HG03064 (cell line): ENCODE results near the gene PRKAR1B.

ENCODE experiments used
- ATAC-seq: cut with Tn5 transposase; IDR thresholded peaks from one replicate; pipeline ENCODE4 v1.9.1; 2021; ENCODE audit warnings: low read depth; ENCODE audit not compliant: unreplicated experiment

Gene PRKAR1B

DNA sequence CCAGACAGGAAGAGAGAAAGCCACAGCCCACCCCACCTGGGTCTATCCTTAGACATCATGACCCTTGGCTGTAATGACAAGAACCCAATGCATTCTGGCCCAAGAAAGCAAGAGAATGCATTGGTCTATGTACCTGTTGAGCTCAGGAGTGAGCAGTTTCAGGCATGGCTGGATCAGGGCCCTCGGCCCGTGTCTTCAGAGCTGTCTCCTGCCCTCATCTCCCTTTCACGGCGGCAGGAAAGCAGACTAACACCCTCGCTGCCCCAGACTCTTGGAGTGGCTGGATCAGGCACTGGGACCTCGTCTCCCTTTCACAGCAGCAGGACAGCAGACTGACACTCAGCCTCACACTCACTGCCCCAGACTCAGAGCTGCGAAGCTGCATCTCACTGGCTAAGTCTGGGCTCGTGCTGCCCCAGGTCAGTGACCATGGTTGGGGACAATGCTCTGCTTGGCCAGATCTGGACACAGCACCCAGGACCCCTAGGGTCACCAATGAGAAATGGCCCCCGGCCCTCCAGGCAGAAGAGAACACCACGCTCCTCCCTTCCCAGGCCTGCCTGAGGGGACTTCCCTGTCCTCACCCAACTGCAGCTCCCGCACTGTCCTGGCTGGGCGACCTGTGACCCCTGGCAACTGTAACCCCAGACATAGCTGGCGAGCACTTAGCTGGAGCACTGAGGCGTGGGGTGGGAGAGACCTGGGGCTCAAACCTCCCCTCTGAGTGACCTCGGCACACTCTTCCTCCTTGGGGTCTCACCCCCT is 194.5 kb downstream of the PRKAR1B start:
- no peak for ATAC-seq

DNA sequence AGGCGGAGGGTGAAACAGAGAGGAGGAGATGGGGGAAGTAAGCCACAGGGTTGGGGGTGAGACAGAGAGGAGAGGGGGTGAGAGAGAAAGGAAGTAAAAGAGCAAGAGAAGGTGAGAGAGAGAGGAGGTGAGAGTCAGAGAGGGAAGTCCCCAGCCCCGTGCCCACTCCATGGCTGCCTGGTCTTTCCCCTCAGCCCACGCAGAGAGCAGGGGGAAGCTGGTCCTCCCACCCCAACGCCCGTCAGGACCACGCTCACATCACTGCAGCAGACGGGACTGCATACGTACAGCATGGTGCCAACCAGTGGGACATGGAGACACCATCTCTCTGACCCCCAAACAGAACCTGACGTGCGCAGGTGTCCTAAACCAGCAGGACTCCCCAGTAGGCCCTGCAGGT is 195.3 kb downstream of the PRKAR1B start:
- ATAC-seq, result no peak

DNA sequence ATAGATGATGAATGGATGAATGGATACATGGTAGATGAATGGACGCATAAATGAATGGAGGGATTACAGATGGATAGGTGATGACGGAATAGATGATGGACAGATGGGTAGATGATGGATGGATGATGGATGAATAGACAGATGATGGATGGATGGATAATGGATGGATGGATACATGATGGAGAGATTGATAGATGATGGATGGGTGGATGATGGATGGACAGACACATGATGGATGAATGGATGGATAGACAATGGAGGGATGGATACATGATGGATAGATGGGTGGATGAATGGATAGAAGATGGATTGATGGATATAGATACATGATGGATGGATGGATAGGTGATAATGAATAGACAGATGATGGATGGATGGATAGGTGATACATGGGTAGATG is 198.6 kb downstream of the PRKAR1B start:
- ATAC-seq, result no peak

DNA sequence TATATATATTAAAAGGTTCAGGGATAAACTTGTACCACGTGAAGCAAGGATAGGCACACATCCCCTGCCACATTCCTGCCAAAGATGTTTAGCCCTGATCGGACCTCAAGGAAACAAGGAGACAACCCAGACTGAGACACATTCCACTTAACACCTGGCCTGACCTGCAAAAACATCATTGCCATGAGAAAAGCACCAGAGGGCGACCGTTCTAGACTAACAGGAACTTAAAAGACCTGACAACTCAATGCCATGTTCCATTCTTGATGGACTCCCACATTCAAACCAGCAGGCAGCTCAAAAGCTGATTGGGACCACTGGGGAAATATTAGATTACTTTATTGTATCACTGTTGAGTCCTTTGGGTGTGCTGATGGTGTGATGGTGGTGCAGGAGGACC is 199.4 kb downstream of the PRKAR1B start:
- no peak for ATAC-seq

DNA sequence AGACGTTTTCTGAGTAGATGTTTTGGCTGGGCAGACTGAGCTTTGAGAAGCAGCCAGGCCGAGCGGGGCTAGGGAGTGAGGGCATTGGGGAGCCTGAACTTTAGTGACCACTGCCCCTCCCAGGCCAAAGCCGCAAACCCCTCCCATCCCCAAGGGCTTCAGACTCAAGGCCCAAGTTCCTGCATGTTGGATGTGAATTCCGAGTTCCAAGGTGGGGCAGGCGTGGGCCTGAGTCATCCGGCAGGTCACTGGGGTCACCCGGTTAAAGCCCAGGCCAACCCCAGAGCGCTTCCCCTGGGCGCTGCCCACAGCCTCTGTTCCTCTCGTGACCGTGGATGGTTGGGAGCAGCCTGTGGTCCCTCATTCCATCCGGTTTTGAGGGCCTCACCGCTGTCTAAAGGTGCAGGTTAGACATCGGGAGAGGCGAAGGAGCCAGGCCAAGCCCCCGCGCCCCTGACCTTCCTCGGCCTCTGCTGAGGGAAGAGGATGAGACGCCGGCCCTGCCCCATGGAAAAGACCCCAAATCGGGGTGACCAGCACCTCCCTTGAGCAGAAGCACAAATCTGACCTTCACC is 200.5 kb downstream of the PRKAR1B start:
- no peak for ATAC-seq

DNA sequence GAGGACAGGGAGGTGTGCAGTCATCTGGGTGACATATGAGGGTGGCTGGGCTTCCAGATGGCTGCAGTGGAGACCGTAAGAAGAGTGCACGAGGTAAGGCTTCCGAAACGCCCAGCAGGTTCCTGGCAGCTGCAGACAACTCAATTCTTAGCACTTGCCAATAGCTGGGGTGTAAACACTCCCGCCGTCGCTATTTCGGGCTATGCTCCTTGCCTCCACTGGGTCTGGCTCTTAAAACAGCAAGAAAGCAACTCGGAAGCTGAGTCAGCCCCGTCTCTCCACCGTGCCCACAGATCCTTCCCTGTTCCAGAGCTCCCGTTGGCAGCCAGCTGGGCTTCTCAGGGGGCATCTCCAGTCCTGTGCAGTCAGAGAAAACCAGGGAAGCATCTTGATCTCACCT is 201.3 kb downstream of the PRKAR1B start:
- ATAC-seq, result no peak

DNA sequence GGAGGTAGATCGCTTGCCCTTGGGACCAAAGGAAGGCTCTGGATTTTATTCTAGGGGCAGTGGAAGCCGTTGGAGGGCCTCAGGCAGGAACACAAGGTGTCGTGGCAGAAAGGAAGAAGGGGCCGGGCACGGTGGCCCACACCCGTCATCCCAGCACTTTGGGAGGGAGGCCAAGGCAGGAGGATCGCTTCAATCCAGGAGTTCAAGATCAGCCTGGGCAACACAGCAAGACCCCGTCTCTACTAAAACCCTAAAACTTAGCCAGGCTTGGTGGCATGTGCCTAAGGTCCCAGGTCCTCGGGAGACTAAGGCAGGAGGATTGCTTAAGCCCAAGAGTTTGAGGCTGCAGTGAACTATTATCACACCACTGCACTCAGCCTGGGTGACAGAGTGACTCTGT is 202.3 kb downstream of the PRKAR1B start:
- ATAC-seq, result no peak

DNA sequence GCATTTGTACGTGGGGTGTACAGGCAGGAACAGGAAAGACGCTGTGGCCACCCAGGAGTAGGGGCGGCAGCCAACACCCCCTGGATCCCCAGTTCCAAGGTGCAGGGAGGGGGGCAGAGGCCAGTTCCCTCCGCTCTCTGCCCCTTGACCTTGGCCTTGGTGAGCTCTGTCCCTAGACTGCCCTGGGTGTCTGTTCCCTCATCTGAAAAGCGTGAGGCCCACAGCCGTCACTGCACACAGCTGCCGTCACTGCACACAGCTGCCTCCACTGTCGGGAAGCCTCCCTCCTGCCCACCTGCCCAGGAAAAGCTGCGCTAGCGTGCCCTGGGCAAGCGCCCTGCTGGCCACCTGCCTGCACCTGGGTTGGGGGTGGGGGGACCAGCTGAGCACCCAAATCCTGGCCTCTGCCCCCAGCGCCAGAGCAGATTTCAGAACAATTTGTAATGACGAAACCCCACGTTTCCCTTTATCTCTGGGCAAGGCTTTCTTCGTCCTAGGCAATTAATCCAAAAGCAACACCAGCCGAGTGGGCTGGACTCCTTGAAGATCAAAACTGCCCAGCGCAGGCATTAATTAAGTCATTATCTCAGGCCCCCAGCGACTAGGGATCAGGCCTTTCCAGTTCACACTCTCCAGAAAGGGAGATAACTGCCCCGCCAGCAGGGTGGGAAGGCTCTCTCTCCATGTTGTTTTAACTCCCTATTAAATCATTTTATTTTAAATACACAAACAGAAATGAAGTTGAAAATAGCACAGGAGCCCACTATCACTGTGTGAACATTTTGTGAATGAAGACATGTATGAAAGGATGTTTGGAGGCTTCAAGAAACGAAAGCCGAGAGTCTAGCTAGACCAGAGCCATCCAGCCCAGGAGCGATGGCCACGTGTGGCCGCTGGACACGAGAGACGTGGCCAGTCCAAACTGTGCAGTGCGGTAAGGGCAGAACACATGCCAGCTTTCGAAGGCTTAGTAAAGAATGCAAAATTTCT is 203.4 kb downstream of the PRKAR1B start:
- no peak for ATAC-seq

DNA sequence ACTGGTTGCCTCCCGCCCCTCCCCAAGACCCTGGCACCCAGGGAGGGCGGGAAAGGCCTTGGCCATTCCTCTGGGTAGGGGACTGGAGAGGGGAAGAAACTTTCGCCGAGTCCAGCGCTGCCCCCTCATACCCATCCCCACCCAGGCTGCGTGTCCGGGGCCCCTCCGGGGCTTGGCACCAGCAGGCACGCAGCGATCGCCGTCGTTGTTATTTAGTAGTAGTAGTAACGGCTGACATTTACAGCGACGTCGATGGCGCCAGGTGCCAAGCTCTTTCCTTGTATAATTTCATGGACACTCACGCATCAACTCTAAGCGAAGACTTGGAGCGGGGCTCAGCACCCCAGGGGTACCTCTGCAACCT is 204.1 kb downstream of the PRKAR1B start:
- no peak for ATAC-seq

DNA sequence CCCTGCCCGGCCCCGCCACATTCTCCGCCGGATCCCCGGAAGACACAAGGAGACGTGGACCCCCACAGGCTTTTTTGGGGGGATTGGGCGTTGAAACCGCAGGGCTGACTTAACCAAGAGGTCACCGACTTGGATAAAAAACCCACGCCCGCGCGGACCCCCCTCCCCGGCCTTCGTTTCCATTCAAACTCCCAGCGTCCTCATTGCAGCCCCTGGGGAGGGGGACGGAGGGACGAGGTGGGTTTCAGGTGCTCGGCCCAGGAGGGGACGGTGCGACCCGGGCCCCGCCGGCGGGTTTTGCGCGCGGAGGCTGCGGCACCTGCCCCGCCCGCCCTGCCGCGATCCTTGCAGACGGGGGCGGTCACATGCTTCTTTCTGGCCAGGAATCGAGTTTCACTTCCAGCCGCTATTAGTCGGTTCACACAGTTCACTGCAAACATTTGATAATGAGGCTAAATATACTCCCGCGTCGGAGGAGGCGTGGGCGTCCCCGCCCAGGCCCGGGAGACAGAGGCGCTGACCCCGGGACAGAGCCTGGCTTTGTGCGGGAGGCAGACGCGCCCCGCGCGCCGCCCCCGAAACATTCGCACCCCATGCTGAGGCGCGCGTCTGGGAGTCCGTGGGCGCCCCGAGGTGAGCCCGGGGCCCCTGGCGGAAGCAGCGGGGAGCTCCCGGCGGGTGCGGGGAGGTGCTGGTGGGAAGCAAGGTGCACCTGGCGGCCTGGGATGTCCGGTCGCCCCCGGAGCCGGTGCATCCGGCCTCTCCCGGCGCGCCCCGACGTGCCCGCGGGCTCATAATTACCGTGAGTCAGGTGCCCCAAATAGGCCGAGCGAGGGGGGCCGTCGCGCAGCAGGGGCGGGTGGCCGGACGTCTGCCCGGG is 204.8 kb downstream of the PRKAR1B start:
- no peak for ATAC-seq

DNA sequence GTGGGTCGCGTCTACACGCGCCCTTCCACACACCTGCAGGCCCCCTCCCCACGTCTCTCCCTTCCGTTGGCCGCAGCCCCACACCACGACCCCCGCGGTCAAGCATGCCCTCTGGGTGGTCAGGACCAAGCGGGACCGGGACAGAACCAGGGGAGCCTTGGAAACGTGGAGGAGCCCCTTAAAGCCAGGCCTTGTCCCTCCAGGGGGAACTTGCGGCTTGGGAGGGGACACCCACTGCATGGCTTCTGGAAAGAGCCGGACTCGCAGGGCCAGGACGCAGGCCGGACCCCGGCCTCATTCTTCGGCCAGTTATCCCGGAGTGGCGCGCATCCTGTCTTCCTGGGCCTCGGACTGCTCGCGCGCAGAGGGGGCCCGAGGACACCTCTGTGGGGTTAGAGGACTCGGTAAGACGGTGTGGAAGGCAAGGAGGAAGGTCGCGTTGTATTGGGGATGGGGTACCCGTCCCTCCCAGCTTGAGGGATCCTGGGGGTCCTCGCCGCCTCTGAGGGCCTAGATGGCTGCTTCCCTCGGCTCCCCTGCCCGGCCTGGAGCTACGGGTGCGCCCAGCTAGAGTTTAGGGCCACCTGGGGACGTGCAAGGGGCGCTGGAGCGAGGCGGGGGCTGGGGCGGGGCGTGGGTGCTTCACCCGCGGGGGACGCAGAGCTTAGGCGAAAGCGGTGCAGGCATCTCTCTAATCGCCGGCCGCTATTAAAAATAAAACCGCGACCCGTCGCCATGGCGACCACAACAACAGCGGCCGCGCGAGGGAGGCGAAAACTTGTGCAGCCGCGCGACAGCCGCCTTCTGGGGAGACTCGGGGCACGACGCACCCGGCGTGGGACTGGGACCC is 205.6 kb downstream of the PRKAR1B start:
- ATAC-seq, result no peak

DNA sequence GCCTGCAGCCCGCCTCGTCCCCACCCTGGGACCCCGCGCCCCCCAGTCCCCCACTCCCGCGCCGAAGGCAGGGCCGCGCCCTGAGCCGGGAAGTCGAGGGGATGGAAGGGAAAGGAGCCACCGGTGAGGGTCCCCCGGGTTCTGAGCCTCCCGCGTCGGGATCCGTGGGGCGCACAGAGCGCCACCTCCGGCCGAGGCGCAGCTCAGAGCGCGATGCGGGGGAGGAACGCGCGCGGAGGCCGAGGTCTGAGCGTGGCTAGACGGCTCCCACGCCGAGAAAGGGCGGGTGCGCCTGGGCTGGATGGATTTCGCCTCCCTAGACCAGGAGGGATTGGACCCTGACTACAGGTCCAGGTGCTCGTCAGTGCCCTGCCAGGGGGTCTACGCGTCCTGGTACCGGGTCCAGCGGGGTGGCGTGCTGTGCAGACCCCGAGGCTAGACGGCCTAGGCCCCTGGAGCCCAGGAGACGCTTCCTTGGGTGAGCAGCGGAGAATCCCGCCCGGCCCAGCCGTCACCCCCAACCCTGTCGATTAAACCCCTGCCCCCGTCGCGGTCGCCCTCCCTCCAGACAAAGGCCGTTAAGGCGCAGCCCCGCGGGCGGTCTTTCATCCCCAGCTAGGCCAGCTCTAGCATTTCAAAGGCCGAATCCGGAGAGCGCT is 206.4 kb downstream of the PRKAR1B start:
- ATAC-seq, result no peak

DNA sequence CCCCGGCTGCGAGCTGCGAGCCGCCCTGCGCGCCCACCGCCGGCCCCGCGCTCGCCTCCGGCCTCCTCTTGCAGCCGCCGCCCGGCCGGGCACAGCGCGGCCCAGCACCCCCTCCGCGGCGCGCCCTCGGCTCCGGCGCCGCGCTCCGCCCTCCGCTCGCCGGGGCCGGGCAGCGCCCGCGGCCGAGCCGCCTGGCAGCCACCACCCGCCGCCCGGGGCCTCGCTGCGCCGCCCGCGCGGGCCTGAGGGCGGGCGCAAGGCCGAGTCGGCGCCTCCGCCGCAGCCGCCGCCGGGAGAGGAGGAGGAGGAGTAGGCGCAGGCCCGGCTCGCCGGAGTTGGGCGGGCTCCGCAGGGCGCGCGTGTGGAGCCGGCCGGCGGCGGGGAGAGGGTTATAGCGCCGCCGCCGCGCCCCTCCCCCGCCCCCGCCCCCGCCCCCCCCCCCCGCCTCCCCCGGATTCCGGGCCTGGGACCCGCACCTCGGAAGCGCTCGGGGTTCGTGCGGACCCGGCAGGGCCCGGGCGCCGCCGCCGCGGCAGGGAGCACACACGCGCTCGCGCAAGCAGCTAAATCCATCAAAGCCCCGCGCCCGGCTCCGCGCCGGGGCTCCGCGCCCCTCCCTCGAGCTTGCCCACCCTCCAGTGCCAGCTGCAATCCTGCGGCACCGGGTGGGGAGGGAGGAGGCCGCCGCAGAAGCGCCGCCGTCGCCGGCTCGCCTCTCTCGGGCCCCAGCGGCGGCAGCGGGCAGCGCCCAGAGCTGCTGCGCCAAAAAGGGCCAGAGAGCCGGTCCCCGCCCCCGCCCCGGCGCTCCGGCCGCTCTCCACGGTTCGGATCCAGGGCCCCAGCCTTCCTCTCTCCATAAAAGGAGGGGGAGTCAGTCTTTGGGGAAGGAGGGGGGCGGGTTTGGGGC is 207.3 kb downstream of the PRKAR1B start, which contains the start of gene PDGFA:
Gene PDGFA, minus strand, starts transcription at position 363 of the 907 bp plus-strand sequence. CDS start 845 bp downstream, outside the sequence.
- no peak for ATAC-seq

DNA sequence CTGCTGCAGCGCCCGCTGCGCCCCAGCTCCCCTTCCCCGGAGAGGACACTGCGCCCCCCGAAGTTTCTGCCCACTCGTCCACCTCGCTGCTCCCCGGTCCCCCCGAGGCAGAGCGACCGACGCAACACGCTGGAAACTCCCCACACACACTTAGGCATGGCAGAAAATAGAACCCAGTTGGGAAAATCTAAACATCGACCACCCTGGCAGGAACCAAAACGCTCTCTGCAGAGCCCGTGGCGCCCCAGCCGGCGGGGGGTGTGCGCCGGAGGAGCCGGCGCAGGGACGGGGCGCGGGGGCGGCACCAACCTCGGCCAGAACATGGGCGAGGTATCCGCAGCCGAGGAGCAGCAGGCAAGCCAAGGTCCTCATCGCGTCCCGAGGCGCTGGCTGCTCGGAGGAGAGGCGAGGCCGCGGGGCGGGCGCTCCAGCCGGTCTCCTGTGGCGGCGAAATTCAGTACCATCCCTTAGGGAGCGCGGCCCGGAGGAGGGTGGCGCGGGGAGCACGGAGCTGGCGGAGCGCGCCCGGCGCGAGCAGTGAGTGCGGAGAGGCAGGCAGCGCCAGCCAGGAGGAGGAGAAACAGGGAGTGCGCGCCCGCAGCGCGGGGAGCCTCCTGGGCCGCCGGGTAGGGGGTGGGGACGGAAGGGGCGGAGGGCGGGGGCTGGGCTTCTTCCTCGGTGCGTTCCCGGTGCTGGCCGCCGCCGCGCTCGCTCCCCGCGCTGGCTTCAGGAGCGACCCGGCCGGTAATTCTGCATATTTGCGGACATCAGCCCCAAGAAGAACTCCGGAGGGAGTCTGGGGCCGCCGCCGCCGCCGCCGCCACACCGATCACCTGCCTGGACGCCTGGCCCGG is 208.2 kb downstream of the PRKAR1B start:
- ATAC-seq, result no peak

DNA sequence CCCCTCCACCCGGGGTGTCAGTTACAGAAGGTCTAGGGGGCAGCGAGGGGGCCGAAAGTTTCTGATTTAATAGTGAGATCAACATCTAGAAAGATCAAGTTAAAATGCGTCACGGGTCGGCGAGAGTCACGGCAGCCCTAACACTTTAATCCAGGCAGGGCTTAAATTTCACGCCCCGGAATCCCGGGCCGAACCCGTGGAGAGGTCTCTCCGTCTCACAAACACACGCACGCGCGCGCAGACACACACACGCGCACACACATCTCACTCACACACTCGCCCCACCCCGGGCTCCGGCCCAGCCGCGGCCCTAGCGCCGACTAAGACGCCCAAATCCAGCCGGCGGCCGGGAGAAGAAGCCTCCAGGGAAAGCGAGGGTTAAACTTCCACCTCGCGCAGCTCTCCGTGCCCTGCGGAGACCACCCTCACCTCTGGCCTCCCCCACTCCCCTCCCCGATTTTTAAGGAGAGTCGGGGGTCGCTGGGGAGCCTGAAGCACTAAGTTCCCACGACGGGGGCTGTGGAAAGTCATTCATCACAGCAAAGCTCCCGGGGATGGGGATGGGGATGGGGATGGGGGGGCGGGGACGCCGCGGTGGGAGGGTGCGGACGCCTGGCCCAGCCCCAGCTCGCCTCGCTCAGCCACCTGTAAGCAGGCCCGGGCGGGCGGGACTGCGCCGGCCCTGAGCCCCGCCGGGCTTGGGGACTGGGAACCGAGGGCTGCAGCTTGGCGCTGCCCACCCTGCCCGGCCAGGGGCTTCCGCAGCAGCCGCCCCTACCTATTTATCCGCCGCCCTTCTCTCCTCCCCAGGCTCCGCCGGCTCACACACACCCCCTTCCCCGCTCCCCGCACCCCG is 209.1 kb downstream of the PRKAR1B start:
- ATAC-seq, result no peak
